ENCODE results near the gene PRR12.

DNA sequence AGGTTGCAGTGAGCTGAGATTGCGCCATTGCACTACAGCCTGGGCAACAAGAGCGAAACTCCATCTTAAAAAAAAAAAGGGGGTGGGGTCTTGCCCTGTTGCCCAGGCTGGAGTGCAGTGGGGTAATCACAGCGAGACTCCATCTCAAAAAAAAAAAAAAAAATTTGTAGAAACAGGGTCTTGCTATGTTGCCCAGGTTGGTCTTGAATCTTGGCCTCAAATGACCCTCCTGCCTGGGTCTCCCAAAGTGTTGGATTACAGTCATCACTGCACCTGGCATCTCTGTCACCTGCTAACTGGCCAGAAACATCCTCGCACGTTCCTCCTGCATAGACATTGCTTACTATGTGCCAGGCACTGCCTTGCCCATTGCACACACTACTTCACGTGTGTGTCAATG lies 49.1 kb upstream of the PRR12 start:
- TF ChIP-seq FOXK2 (IDR thresholded peaks at IDR 0.05) (no peak), FOXA1 (IDR thresholded peaks at IDR 0.05) (no peak), HDGF (IDR thresholded peaks at IDR 0.05; ENCODE audit: borderline replicate concordance) (no peak)
